Stomach (tissue), 4 donors: ENCODE measurements around the gene KIF5A.

Experiments
- POLR2A ChIP-seq, 4 donors: fragments of 450-650 bp; IDR thresholded peaks; one replicate each; pipeline ENCODE4 v1.6.1; 2016; ENCODE audit warnings: antibody characterized with exemption in 4 of 4, control low read depth in 2 of 4, mild to moderate bottlenecking in 1 of 4, moderate library complexity in 1 of 4
- POLR2AphosphoS5 ChIP-seq, 3 donors: sonication (generic); formaldehyde crosslinking; IDR thresholded peaks; one replicate each; pipeline ENCODE4 v1.6.1; 2016; ENCODE audit warnings: antibody characterized with exemption in 3 of 3
- TF ChIP-seq, protein P1 (sequence below), 7 experiments: fragments of 450-650 bp in 4 of 7; fragments of 200-600 bp in 3 of 7; sonication (generic) in 3 of 7; IDR thresholded peaks; one replicate each; pipeline ENCODE4 v1.5.1; 2016 to 2019; ENCODE audit warnings: antibody characterized with exemption in 7 of 7, control low read depth in 2 of 7, mild to moderate bottlenecking in 1 of 7

DNA sequence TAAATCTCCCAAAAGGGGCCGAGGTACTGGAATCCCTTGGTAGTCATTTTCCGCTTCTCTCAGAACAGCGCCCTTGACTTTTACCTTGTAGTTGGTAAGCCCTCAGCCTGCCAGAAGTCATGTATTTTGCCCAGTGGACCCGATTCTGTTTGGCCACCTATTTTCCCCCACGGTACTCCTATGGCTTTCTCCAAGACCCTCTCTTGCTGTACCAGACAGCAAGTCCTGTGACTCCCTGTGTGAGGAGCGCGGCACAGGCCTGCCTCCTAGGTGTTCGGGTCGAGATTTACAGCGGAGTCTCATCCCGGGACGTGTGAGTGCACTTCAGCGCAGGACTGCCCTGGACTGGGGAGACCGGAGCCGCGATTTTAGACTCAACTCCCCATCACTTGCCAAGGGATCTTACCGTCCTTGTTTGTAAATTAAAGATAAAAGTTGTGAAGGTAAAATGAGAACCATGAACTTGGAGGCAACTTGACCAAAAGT is 28.3 kb upstream of the KIF5A start:
- TF ChIP-seq, protein P1, sequence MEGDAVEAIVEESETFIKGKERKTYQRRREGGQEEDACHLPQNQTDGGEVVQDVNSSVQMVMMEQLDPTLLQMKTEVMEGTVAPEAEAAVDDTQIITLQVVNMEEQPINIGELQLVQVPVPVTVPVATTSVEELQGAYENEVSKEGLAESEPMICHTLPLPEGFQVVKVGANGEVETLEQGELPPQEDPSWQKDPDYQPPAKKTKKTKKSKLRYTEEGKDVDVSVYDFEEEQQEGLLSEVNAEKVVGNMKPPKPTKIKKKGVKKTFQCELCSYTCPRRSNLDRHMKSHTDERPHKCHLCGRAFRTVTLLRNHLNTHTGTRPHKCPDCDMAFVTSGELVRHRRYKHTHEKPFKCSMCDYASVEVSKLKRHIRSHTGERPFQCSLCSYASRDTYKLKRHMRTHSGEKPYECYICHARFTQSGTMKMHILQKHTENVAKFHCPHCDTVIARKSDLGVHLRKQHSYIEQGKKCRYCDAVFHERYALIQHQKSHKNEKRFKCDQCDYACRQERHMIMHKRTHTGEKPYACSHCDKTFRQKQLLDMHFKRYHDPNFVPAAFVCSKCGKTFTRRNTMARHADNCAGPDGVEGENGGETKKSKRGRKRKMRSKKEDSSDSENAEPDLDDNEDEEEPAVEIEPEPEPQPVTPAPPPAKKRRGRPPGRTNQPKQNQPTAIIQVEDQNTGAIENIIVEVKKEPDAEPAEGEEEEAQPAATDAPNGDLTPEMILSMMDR (IDR thresholded peaks at IDR 0.05) = no peak
- TF ChIP-seq POLR2AphosphoS5 (IDR thresholded peaks at IDR 0.05) = no peak
- no peak for TF ChIP-seq POLR2A (IDR thresholded peaks at IDR 0.05)
